GM23248 (cell line): Measurements from ENCODE around the gene OR13H1.
"Not testable (repeated sequence)": the region's sequence is repeated elsewhere in the genome, so short reads cannot be mapped to it uniquely, and the experiment has no call there.

ENCODE experiments used
- EZH2 ChIP-seq: fragments of 200-600 bp; sonication (generic); IDR thresholded peaks from 2 replicates; pipeline ENCODE4 v1.6.1; 2018; ENCODE audit warnings: antibody characterized with exemption, mild to moderate bottlenecking; ENCODE audit not compliant: insufficient read depth, poor library complexity, severe bottlenecking
- EZH2phosphoT487 ChIP-seq: fragments of 200-600 bp; sonication (generic); IDR thresholded peaks from 2 replicates; pipeline ENCODE4 v1.6.1; 2018; ENCODE audit warnings: antibody characterized with exemption, moderate library complexity, mild to moderate bottlenecking, low read depth; ENCODE audit not compliant: insufficient read depth

DNA sequence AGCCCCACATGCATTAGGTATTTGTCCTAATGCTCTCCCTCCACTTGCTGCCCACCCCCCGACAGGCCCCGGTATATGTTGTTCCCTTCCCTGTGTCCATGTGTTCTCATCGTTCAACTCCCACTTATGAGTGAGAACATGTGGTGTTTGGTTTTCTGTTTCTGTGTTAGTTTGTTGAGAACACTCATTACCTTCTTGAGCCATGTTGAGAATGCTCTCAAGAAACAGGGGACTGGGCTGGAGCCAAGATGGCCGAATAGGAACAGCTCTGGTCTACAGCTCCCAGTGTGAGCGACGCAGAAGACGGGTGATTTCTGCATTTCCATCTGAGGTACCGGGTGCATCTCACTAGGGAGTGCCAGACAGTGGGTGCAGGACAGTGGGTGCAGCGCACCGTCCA lies 8.6 kb downstream of the OR13H1 start:
- not testable (repeated sequence) for TF ChIP-seq EZH2, EZH2phosphoT487
